Erythroblast (primary cell): ENCODE data around the gene POU6F1.
"Not testable (repeated sequence)": the region's sequence is repeated elsewhere in the genome, so short reads cannot be mapped to it uniquely, and the experiment has no call there.

ENCODE experiments used
- DNase-seq, 2 experiments: peaks; one replicate each; lab custom pipeline; 2025; lab: John Stamatoyannopoulos, UW
- GATA1 ChIP-seq: IDR thresholded peaks from 2 replicates; pipeline ENCODE4 v1.6.1; 2011; ENCODE audit warnings: low read depth, mild to moderate bottlenecking, control low read depth, low read length, moderate library complexity
- POLR2A ChIP-seq: IDR thresholded peaks from 2 replicates; pipeline ENCODE4 v1.6.1; 2011; ENCODE audit warnings: mild to moderate bottlenecking, low read length

The POU6F1 gene, protein sequence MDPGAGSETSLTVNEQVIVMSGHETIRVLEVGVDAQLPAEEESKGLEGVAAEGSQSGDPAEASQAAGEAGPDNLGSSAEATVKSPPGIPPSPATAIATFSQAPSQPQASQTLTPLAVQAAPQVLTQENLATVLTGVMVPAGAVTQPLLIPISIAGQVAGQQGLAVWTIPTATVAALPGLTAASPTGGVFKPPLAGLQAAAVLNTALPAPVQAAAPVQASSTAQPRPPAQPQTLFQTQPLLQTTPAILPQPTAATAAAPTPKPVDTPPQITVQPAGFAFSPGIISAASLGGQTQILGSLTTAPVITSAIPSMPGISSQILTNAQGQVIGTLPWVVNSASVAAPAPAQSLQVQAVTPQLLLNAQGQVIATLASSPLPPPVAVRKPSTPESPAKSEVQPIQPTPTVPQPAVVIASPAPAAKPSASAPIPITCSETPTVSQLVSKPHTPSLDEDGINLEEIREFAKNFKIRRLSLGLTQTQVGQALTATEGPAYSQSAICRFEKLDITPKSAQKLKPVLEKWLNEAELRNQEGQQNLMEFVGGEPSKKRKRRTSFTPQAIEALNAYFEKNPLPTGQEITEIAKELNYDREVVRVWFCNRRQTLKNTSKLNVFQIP

GRCh38 chr12:51217968-51218606 lies at the start of gene POU6F1:
TSS of gene POU6F1 (minus strand) at chr12:51218062. CDS start at chr12:51206836, 11,226 bp downstream.
- TF ChIP-seq POLR2A: peak; percentile 68
- TF ChIP-seq GATA1: no peak
- DNase-seq: peak; percentile 84 to 87

DNA sequence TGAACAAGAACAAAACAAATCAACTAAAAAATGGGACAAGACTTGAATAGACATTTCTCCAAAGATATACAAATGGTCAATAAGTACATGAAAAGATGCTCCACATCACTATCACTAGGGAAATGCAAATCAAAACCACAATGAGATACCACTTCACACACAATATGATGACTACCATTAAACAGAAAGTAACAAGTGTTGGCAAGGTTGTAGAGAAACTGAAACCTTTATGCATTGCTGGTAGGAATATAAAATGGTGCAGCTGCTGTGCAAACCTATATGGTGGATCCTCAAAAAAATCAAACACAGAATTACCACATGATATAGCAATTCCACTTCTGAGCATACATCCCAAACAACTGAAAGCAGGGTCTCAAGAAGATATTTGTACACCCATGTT lies 47.2 kb upstream of the POU6F1 start:
- DNase-seq: no peak
- TF ChIP-seq GATA1: no peak
- no peak for TF ChIP-seq POLR2A

DNA sequence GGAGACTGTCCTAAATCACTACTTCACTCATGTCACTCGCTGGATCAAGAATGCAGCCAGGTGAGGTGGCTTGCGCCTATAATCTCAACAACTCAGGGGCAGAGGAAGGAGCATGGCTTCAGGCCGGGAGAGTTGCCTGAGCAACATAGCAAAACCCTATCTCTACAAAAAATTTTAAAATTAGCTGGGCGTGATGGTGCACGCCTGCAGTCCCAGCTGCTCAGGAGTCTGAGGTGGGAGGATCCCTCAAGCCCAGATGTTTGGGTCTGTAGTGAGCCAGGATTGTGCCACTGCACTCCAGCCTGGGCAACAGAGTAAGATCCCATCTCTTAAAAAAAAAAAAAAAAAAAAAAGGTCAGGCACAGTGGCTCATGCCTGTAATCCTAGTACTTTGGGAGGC lies 46.4 kb upstream of the POU6F1 start:
- DNase-seq: no peak
- TF ChIP-seq POLR2A (no peak), GATA1 (no peak)

DNA sequence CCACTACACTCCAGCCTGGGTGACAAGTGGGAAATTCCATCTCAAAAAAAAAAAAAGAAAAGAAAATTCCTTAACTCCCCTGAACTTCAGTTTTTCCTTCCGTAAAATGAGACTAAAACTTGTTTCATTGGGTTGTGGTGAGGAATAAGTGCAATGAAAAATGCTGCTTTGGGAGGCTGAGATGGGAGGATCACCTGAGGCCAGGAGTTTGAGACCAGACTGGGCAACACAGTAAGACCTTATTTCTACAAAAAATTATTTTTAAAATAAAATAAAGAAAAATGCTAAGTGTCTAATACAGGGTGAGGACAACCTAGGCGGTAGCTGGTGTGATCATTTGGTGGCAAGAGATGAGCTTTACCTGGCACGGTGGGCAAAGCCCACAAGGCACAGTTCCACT lies 45.5 kb upstream of the POU6F1 start:
- DNase-seq: no peak
- TF ChIP-seq GATA1: no peak
- TF ChIP-seq POLR2A: no peak

- DNase-seq: no peak
Measured at GRCh38 chr12:51262758-51263177, 44.9 kb upstream of the POU6F1 start.

DNA sequence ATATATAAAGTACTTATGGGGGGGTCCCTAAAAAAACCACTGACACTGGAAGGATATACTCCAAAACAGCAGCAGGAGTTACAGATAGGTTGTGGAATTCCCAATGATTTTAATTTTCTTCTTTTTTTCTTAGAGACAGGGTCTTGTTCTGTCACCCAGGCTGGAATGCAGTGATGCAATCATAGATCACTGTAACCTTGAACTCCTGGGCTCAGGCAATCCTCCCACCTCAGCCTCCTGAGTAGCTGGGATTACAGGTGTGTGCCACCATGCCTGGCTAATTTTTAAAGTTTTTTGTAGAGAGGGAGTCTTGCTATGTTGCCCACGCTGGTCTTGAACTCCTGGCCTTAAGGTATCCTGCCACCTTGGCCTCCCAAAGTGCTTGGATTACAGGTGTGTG lies 41.7 kb upstream of the POU6F1 start:
- not testable (repeated sequence) for DNase-seq

More at GRCh38 chr12:51262758-51263177, 44.9 kb upstream of the POU6F1 start:
- TF ChIP-seq POLR2A (no peak), GATA1 (no peak)

GRCh38 chr12:51254536-51254935 lies 36.7 kb upstream of the POU6F1 start:
- DNase-seq: no peak
- TF ChIP-seq POLR2A: no peak

DNA sequence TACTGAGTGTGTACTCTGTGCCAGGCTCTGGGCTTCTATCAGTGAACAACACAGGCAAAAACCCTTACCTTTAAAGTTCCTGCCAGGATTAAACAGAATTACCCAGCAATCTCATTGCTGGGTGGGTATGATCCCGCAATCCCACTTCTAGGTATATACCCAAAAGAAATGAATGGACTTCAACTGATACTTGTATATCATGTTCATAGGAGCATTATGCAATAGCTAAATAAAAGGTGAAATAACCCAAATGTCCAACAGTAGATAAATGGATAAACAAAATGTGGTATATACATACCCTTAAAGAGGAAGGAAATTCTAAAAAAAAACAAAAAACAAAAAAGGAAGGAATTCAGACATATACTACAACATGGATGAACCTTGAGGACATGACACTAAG lies 35.4 kb upstream of the POU6F1 start:
- no peak for DNase-seq
- TF ChIP-seq GATA1 (no peak), POLR2A (no peak)

DNA sequence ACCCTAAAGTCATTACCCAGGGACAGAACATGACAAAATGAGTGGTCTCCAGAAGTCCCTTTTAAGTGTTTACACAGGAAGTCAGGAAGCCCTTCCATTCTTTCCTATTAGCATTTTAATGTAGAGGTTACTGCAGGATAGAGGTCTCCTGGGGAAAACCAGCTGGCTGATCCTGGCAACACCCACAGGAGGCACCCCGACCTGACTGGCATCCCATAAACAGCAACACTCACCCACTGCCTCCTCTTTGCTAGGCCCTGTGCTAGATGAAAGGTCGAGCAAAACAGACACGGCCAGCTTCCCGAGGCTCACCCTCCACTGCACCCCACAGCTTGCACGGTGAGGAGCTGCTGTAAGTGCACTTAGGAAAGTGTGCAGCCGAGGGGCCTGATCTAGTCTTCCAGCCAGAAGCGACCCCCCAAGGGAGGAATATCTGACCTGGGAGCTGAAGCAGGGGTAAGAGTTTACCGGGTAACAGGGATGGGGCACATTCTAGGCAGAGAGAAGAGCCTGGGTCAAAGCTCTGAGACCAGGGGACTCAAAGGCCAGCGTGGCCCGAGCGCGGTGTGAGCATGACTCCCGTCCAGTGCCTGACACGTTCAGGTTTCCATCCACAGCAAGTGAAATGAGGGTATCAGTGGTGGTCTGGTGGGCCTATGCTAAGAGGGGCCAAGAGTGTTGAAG lies 29.8 kb upstream of the POU6F1 start:
- no peak for DNase-seq
- no peak for TF ChIP-seq POLR2A

- DNase-seq: peak; percentile 46 to 63
- TF ChIP-seq POLR2A (peak; percentile 17), GATA1 (no peak)
Measured at GRCh38 chr12:51246254-51246853, 28.5 kb upstream of the POU6F1 start.

DNA sequence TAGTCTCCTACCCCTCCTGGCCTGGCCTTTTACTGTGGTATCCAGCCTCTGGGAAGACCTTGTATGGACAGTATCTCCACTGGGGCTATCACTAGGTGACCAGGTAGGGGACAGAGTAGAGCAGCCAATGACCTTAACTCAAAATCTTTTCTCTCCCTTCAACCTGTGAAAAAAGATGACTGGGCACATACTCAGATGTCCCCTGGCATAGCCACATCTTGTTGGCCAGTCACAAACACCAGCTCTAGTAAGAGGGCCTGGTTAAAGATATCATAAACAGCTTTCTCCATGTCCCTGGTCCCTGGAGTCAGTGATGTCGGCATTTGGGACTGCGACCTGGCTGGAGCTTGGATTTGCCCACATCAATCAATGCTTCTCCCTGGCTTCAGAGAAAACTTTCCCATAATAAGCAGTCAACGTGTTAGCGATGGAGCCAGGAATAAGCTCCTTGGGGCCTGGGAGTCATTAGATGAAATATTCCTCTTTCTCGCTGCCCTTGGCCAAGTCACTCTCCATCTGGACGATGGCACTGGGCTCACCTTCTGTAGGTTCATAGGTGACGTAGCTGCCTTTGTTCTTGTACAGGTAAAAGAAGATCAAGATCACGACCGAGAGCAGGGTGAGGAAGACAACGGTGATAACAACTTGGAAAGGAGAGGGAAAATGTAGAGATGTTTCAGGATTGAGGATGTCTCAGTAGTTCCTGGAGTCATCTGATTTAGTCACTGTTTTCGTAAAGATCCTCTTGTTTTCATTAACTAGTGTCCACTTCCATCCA lies 27.8 kb upstream of the POU6F1 start:
- no peak for DNase-seq
- TF ChIP-seq GATA1: no peak
- no peak for TF ChIP-seq POLR2A

DNA sequence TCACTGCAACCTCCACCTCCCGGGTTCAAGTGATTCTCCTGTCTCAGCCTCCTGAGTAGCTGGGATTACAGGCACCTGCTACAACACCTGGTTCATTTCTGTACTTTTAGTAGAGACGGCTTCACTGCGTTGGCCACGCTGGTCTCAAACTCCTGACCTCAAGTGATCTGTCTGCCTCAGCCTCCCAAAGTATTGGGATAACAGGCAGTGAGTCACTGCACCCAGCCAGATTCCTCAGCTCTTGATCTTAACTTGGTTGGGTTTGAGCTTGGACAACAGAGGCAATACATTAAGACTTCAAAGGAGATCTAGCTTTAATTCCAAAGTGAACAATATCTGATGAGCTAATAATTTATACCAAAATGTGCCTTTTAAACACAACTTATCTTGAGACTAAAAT lies 26.4 kb upstream of the POU6F1 start:
- TF ChIP-seq GATA1 (no peak), POLR2A (peak; percentile 23)
- no peak for DNase-seq

DNA sequence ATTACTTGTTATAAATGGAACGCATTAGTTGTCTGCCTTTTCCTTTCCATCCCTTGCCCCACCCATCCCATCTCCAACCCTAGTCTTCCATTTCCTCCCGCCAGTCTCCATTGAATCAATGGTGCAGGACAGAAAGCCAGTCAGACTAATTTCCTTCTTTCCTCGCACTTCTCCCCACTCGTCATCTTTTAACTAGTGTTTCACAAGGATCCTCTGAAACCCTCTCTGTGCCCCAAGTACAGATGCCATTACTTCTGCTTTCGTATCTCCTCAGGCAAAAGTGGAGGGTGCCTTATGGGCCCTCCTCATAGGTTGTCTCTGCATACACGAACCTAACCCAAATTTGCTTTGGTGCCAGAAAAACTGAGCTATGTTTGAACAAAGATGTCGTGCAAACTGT lies 25.0 kb upstream of the POU6F1 start:
- no peak for TF ChIP-seq GATA1
- TF ChIP-seq POLR2A: no peak
- no peak for DNase-seq
